Activated CD4-positive, alpha-beta T cell treated with anti-CD3 and anti-CD28 coated beads, Interleukin-2, amount 50 U/mL, for 4 hours (primary cell): ENCODE measurements around the gene CRYGA.
"Not testable (repeated sequence)": the region's sequence is repeated elsewhere in the genome, so short reads cannot be mapped to it uniquely, and the experiment has no call there.

Experiments
- DNase-seq, 2 experiments: peaks; one replicate each; pipeline ENCODE4 v3.0.0-alpha.2; 2020

The CRYGA gene

GRCh38 chr2:208124013-208124715 lies 39.2 kb downstream of the CRYGA start, which contains the start of gene CRYGD:
Gene CRYGD (minus strand): TSS chr2:208124524. CDS start chr2:208124473, 51 bp downstream.
- DNase-seq = not testable (repeated sequence)

GRCh38 chr2:208122248-208122647 lies 41.1 kb downstream of the CRYGA start:
- no peak for DNase-seq

GRCh38 chr2:208118918-208119317 lies 44.5 kb downstream of the CRYGA start:
- DNase-seq = no peak

GRCh38 chr2:208117390-208117789 lies 46.0 kb downstream of the CRYGA start:
- DNase-seq = not testable (repeated sequence)

GRCh38 chr2:208112969-208113368 lies 50.4 kb downstream of the CRYGA start:
- no peak for DNase-seq

GRCh38 chr2:208112273-208112745 lies 51.1 kb downstream of the CRYGA start:
- not testable (repeated sequence) for DNase-seq
